Activated CD4-positive, alpha-beta T cell treated with anti-CD3 and anti-CD28 coated beads for 36 hours (primary cell): ENCODE results near the gene GALNT16. TPM values are rescaled to one million over a fixed set of nuclear protein-coding genes. Genes with fewer than 3 reads are reported as not detected.

Experiments
- ATAC-seq: fragments of 200-7000 bp; cut with Tn5 transposase; one replicate; pipeline ENCODE4 v1.10.0; 2021; ENCODE audit warnings: mild to moderate bottlenecking, moderate library complexity
- CTCF ChIA-PET: fragments of 350-600 bp; sonication (Branson Sonifier 250); formaldehyde crosslinking; loops from one replicate; lab custom pipeline; 2021; ENCODE audit warnings: antibody characterized with exemption; lab: Charles Lee
- POLR2A ChIA-PET: fragments of 350-600 bp; sonication (Branson Sonifier 250); formaldehyde crosslinking; loops from one replicate; lab custom pipeline; 2021; ENCODE audit warnings: antibody characterized with exemption, inconsistent platforms; lab: Charles Lee
- DNase-seq: peaks from one replicate; pipeline ENCODE4 v3.0.0-alpha.2; 2020
- H3K27ac Mint-ChIP-seq: one replicate; pipeline ENCODE4 v1.8.0; 2021; ENCODE audit warnings: mixed read lengths
- H3K27me3 Mint-ChIP-seq: one replicate; pipeline ENCODE4 v1.8.0; 2021; ENCODE audit warnings: mixed read lengths
- H3K36me3 Mint-ChIP-seq: one replicate; pipeline ENCODE4 v1.8.0; 2021; ENCODE audit warnings: low read depth, mixed read lengths
- H3K4me1 Mint-ChIP-seq: one replicate; pipeline ENCODE4 v1.8.0; 2021; ENCODE audit warnings: mixed read lengths
- H3K4me3 Mint-ChIP-seq: one replicate; pipeline ENCODE4 v1.8.0; 2021; ENCODE audit warnings: mild to moderate bottlenecking, moderate library complexity, mixed read lengths
- H3K9me3 Mint-ChIP-seq: one replicate; pipeline ENCODE4 v1.8.0; 2021; ENCODE audit warnings: low read depth, mixed read lengths
- intact Hi-C, 2 experiments: fragments of 100-400 bp; cut with DNase I in 1 of 2; cut with micrococcal nuclease in 1 of 2; formaldehyde crosslinking; loops; one replicate each; pipeline versions ENCODE4 v1.14.2 to v1.15.1; 2022 to 2024; cut with DNase I, micrococcal nuclease
- total RNA-seq, 2 experiments: library from RNA; stranded (reverse); gene quantifications; one replicate each; pipeline ENCODE4 v1.2.3, GENCODE V29; 2021

The GALNT16 gene
- total RNA-seq, 2 experiments from 2014 or later, result 0.14 TPM; not detected in 1

GRCh38 chr14:69395929-69396328 is 136.0 kb downstream of the GALNT16 start:
- Mint-ChIP-seq H3K36me3 (peaks cover 63% of the 10 kb centered on the region), H3K27ac (peak overlapping the region; percentile 100), H3K27me3 (no peaks in the 10 kb centered on the region), H3K4me3 (peak overlapping the region; percentile 95), H3K9me3 (no peaks in the 10 kb centered on the region), H3K4me1 (peaks cover 72% of the 10 kb centered on the region)
- no peak for ATAC-seq
- ChIA-PET POLR2A (interaction anchor here (0.6 kb wide), 1 partner anchor 9 kb away, joined by 3 read pairs; no protein-coding TSS in a partner anchor), CTCF (interaction anchor here (1.2 to 1.3 kb wide), 2 partner anchors 11 to 153 kb away, joined by 3 read pairs; no protein-coding TSS in a partner anchor)
- no peak for DNase-seq
- intact Hi-C loops, result loop anchor here (5.0 to 10.0 kb wide), 10 partner anchors 204 to 1724 kb away; partner anchors contain the start of genes RAD51B (in 2 of the 2), ZFYVE26 (in 2 of the 2), ACTN1 (in 1 of the 2) and COX16 (in 1 of the 2)

- ATAC-seq, result peak; percentile 89
- POLR2A ChIA-PET, result interaction anchor here (0.5 to 1.6 kb wide), 9 partner anchors 22 to 369 kb away, joined by 3 to 9 read pairs (median 3); partner anchors contain the start of genes EXD2 and SRSF5
- Mint-ChIP-seq H3K4me3 (peak within 1 kb of the TSS; percentile 95), H3K9me3 (no peaks in the 10 kb centered on the region), H3K36me3 (peaks cover 46% of the 10 kb centered on the region), H3K27ac (peak within 1 kb of the TSS; percentile 100), H3K27me3 (no peaks in the 10 kb centered on the region), H3K4me1 (peaks cover 63% of the 10 kb centered on the region)
- intact Hi-C loops, result loop anchor here (1.0 to 10.0 kb wide), 21 partner anchors 40 to 1726 kb away; partner anchors contain the start of genes ACTN1 (in 2 of the 2), DCAF5 (in 2 of the 2), EXD2 (in 2 of the 2) and RAD51B (in 2 of the 2)
- CTCF ChIA-PET, result interaction anchor here (0.7 to 0.8 kb wide), 4 partner anchors 12 to 1647 kb away, joined by 3 to 4 read pairs (median 4); no protein-coding TSS in a partner anchor
- DNase-seq, result peak; percentile 97
Measured at GRCh38 chr14:69398053-69398817, 138.3 kb downstream of the GALNT16 start, which contains the start of the genes ERH and SLC39A9. TSS of gene ERH (minus strand) at chr14:69398299. CDS start at chr14:69398233, 66 bp downstream. TSS of gene SLC39A9 (plus strand) at chr14:69398692. CDS start at chr14:69399370, 678 bp downstream.

- peak overlapping the region; percentile 100 for H3K27ac Mint-ChIP-seq
- DNase-seq, result no peak
Measured at GRCh38 chr14:69398818-69399210, 138.9 kb downstream of the GALNT16 start.

GRCh38 chr14:69399750-69400149 is 139.8 kb downstream of the GALNT16 start:
- no peak for DNase-seq
- Mint-ChIP-seq H3K4me3 (peak overlapping the region; percentile 95), H3K27me3 (no peaks in the 10 kb centered on the region), H3K36me3 (peaks cover 36% of the 10 kb centered on the region), H3K9me3 (no peaks in the 10 kb centered on the region), H3K27ac (peak overlapping the region; percentile 100), H3K4me1 (peaks cover 54% of the 10 kb centered on the region)
- ChIA-PET CTCF (interaction anchor here (0.7 kb wide), 1 partner anchor 81 kb away, joined by 3 read pairs; no protein-coding TSS in a partner anchor), POLR2A (interaction anchor here (0.6 to 1.2 kb wide), 2 partner anchors 36 to 1809 kb away, joined by 3 read pairs; no protein-coding TSS in a partner anchor)
- intact Hi-C loops, result loop anchor here (2.0 to 10.0 kb wide), 15 partner anchors 61 to 1727 kb away; partner anchors contain the start of genes RAD51B (in 2 of the 2), ZFYVE26 (in 2 of the 2), ACTN1 (in 1 of the 2) and COX16 (in 1 of the 2)
- ATAC-seq, result no peak

More at GRCh38 chr14:69398818-69399210, 138.9 kb downstream of the GALNT16 start:
- Mint-ChIP-seq H3K4me3 (peak overlapping the region; percentile 95), H3K36me3 (peaks cover 40% of the 10 kb centered on the region), H3K4me1 (peaks cover 57% of the 10 kb centered on the region), H3K9me3 (no peaks in the 10 kb centered on the region), H3K27me3 (no peaks in the 10 kb centered on the region)
- peak; percentile 10 for ATAC-seq
- POLR2A ChIA-PET, result interaction anchor here (0.5 to 1.2 kb wide), 5 partner anchors 23 to 276 kb away, joined by 3 read pairs; no protein-coding TSS in a partner anchor
- intact Hi-C loops, result loop anchor here (1.0 to 10.0 kb wide), 21 partner anchors 41 to 1727 kb away; partner anchors contain the start of genes ACTN1 (in 2 of the 2), DCAF5 (in 2 of the 2), EXD2 (in 2 of the 2) and RAD51B (in 2 of the 2)
- CTCF ChIA-PET, result interaction anchor here (0.7 to 0.8 kb wide), 2 partner anchors 72 to 1647 kb away, joined by 3 to 4 read pairs; no protein-coding TSS in a partner anchor

GRCh38 chr14:69400154-69400553 is 140.2 kb downstream of the GALNT16 start:
- ChIA-PET POLR2A (interaction anchor here (0.6 kb wide), 1 partner anchor 1810 kb away, joined by 3 read pairs; no protein-coding TSS in a partner anchor), CTCF (interaction anchor here (0.7 kb wide), 1 partner anchor 81 kb away, joined by 3 read pairs; no protein-coding TSS in a partner anchor)
- ATAC-seq (no peak), DNase-seq (no peak)
- intact Hi-C loops, result no loop called here
- Mint-ChIP-seq H3K27ac (peak overlapping the region; percentile 4), H3K9me3 (no peaks in the 10 kb centered on the region), H3K4me3 (peak overlapping the region; percentile 95), H3K27me3 (no peaks in the 10 kb centered on the region), H3K36me3 (peaks cover 35% of the 10 kb centered on the region), H3K4me1 (peaks cover 52% of the 10 kb centered on the region)

GRCh38 chr14:69401841-69402240 is 141.9 kb downstream of the GALNT16 start:
- intact Hi-C loops, result no loop called here
- DNase-seq, result no peak
- no peak for ATAC-seq
- peaks cover 18% of the 10 kb centered on the region for H3K36me3 Mint-ChIP-seq
- no peaks in the 10 kb centered on the region for H3K27me3 Mint-ChIP-seq
- CTCF ChIA-PET, result interaction anchor here (1.4 to 2.1 kb wide), 2 partner anchors 58 to 141 kb away, joined by 3 to 7 read pairs; no protein-coding TSS in a partner anchor
- H3K27ac Mint-ChIP-seq, result no peak overlapping the region
- H3K4me1 Mint-ChIP-seq, result peaks cover 39% of the 10 kb centered on the region
- H3K4me3 Mint-ChIP-seq, result no peak overlapping the region
- POLR2A ChIA-PET, result no interaction called here
- H3K9me3 Mint-ChIP-seq, result no peaks in the 10 kb centered on the region

GRCh38 chr14:69404478-69404877 is 144.5 kb downstream of the GALNT16 start:
- intact Hi-C loops, result no loop called here
- Mint-ChIP-seq H3K9me3 (no peaks in the 10 kb centered on the region), H3K4me3 (no peak overlapping the region), H3K4me1 (peaks cover 34% of the 10 kb centered on the region), H3K27ac (no peak overlapping the region), H3K36me3 (peaks cover 16% of the 10 kb centered on the region), H3K27me3 (no peaks in the 10 kb centered on the region)
- CTCF ChIA-PET, result interaction anchor here (0.6 to 2.0 kb wide), 2 partner anchors 14 to 60 kb away, joined by 3 to 4 read pairs; no protein-coding TSS in a partner anchor
- no peak for ATAC-seq
- POLR2A ChIA-PET, result no interaction called here
- DNase-seq, result no peak

- no peak for ATAC-seq
- peaks cover 16% of the 10 kb centered on the region for H3K36me3 Mint-ChIP-seq
- ChIA-PET CTCF (interaction anchor here (2.0 kb wide), 1 partner anchor 14 kb away, joined by 4 read pairs; no protein-coding TSS in a partner anchor), POLR2A (no interaction called here)
- no peaks in the 10 kb centered on the region for H3K27me3 Mint-ChIP-seq
- peaks cover 30% of the 10 kb centered on the region for H3K4me1 Mint-ChIP-seq
- no peak for DNase-seq
- intact Hi-C loops, result no loop called here
- no peak overlapping the region for H3K27ac Mint-ChIP-seq
- H3K4me3 Mint-ChIP-seq, result no peak overlapping the region
- no peaks in the 10 kb centered on the region for H3K9me3 Mint-ChIP-seq
Measured at GRCh38 chr14:69404883-69405282, 144.9 kb downstream of the GALNT16 start.

- no peak overlapping the region for H3K27ac Mint-ChIP-seq
- ATAC-seq (no peak), DNase-seq (no peak)
- H3K4me1 Mint-ChIP-seq, result peaks cover 22% of the 10 kb centered on the region
- no peaks in the 10 kb centered on the region for H3K9me3 Mint-ChIP-seq
- H3K36me3 Mint-ChIP-seq, result peaks cover 15% of the 10 kb centered on the region
- CTCF ChIA-PET, result interaction anchor here (0.6 kb wide), 1 partner anchor 29 kb away, joined by 3 read pairs; no protein-coding TSS in a partner anchor
- H3K27me3 Mint-ChIP-seq, result no peaks in the 10 kb centered on the region
- POLR2A ChIA-PET, result no interaction called here
- intact Hi-C loops, result no loop called here
- no peak overlapping the region for H3K4me3 Mint-ChIP-seq
Measured at GRCh38 chr14:69405762-69406161, 145.8 kb downstream of the GALNT16 start.
